GM15510 (cell line): Measurements from ENCODE around the gene LSM4.

Experiments
- POLR2A ChIP-seq: IDR thresholded peaks from 3 replicates; pipeline ENCODE4 v1.6.1; 2011; ENCODE audit warnings: borderline replicate concordance; ENCODE audit not compliant: insufficient read length; ENCODE audit errors: extremely low read depth

The LSM4 gene

GRCh38 chr19:18320865-18321733 is 1.8 kb downstream of the LSM4 start:
- TF ChIP-seq POLR2A: no peak

- TF ChIP-seq POLR2A: no peak
Observed at GRCh38 chr19:18319591-18320135, 3.2 kb downstream of the LSM4 start.

GRCh38 chr19:18317961-18318800 is 4.7 kb downstream of the LSM4 start:
- TF ChIP-seq POLR2A: no peak

- no peak for TF ChIP-seq POLR2A
Observed at GRCh38 chr19:18313398-18313797, 9.5 kb downstream of the LSM4 start.

- no peak for TF ChIP-seq POLR2A
Observed at GRCh38 chr19:18312092-18312534, 10.8 kb downstream of the LSM4 start.

- no peak for TF ChIP-seq POLR2A
Observed at GRCh38 chr19:18311502-18312091, 11.3 kb downstream of the LSM4 start.

GRCh38 chr19:18310966-18311365 is 11.9 kb downstream of the LSM4 start:
- TF ChIP-seq POLR2A: no peak

GRCh38 chr19:18310118-18310909 is 12.6 kb downstream of the LSM4 start:
- TF ChIP-seq POLR2A: no peak

GRCh38 chr19:18309525-18310064 is 13.3 kb downstream of the LSM4 start:
- peak; percentile 6 for TF ChIP-seq POLR2A

GRCh38 chr19:18308948-18309325 is 13.9 kb downstream of the LSM4 start:
- TF ChIP-seq POLR2A: peak; percentile 21

GRCh38 chr19:18308051-18308947 is 14.6 kb downstream of the LSM4 start:
- TF ChIP-seq POLR2A: no peak

GRCh38 chr19:18307271-18307681 is 15.6 kb downstream of the LSM4 start:
- no peak for TF ChIP-seq POLR2A

GRCh38 chr19:18306888-18307260 is 16.0 kb downstream of the LSM4 start:
- no peak for TF ChIP-seq POLR2A
